ENCODE measurements around the gene OSCP1. TPM values are rescaled to one million over a fixed set of nuclear protein-coding genes. Genes with fewer than 3 reads are reported as not detected.

OSCP1 gene
- total RNA-seq, 1 experiment from 2014 or later: 3.2 TPM

GRCh38 chr1:36466370-36467026, 16.2 kb upstream of the OSCP1 start:
- Histone ChIP-seq H2AFZ (ENCODE audit: low read length) (no peak overlapping the region), H3K27me3 (ENCODE audit: insufficient read depth, low read length) (peaks cover 29% of the 10 kb centered on the region; the same call in 1 of the 2 replicates), H3K18ac (ENCODE audit: insufficient read length, low read depth, low read length) (no peak overlapping the region), H3K79me1 (ENCODE audit: insufficient read depth, low read depth, low read length, poor library complexity, severe bottlenecking) (no peaks in the 10 kb centered on the region), H4K8ac (replicated peaks; ENCODE audit: insufficient read length, low read depth, low read length) (no peak overlapping the region), H2BK5ac (ENCODE audit: insufficient read length, low read length) (no peak overlapping the region), H2AK5ac (ENCODE audit: insufficient read length, low read length) (no peak overlapping the region), H3K79me2 (ENCODE audit: insufficient read depth, low read length) (no peaks in the 10 kb centered on the region; the same call in 1 of the 2 replicates), H3K23me2 (ENCODE audit: insufficient read length, low read depth, low read length, poor library complexity, severe bottlenecking) (peaks cover 9% of the 10 kb centered on the region), H3K4me2 (ENCODE audit: insufficient read depth, insufficient read length, low read length) (no peak overlapping the region), H3K9ac (ENCODE audit: extremely low read depth, insufficient read length, low read length) (no peak overlapping the region), H3K4me1 (ENCODE audit: insufficient read depth, low read length) (no peaks in the 10 kb centered on the region), H2BK12ac (ENCODE audit: insufficient read length, low read depth, low read length) (no peak overlapping the region), H4K5ac (ENCODE audit: insufficient read length, low read depth, low read length) (no peak overlapping the region), H3K56ac (ENCODE audit: insufficient read length, low read depth, low read length) (no peak overlapping the region), H3K4ac (ENCODE audit: low read depth, low read length) (no peak overlapping the region), H3T11ph (ENCODE audit: low read length) (no peak overlapping the region), H2BK120ac (ENCODE audit: low read depth, low read length, poor library complexity, severe bottlenecking) (no peak overlapping the region), H4K91ac (ENCODE audit: insufficient read length, low read depth, low read length) (no peak overlapping the region), H4K20me1 (ENCODE audit: control insufficient read depth, insufficient read depth, insufficient read length) (no peaks in the 10 kb centered on the region), H3K27ac (ENCODE audit: insufficient read length, low read depth, low read length) (no peak overlapping the region), H2BK20ac (ENCODE audit: low read depth, low read length, poor library complexity, severe bottlenecking) (no peak overlapping the region), H3K14ac (ENCODE audit: insufficient read depth, low read length) (no peak overlapping the region), H3K23ac (ENCODE audit: insufficient read length, low read depth, low read length) (no peak overlapping the region), H2BK15ac (ENCODE audit: low read depth, low read length) (no peak overlapping the region), H3K9me3 (ENCODE audit: control insufficient read depth, low read depth, low read length) (no peaks in the 10 kb centered on the region)
- no CpG with 5 or more reads among the region's 12 CpGs for WGBS (ENCODE audit: extremely low coverage, insufficient read length, low lambda C conversion rate)
- Mint-ChIP-seq H3K36me3 (ENCODE audit: insufficient read depth in 1 of 3, low read depth in 3 of 3) (peaks cover 7 to 13% (median 10%) of the 10 kb centered on the region in 3 experiments), H3K4me3 (no peak overlapping the region), H3K27ac (no peak overlapping the region), H3K4me1 (peaks cover 17 to 25% of the 10 kb centered on the region in 2 experiments), H3K9me3 (no peaks in the 10 kb centered on the region), H3K27me3 (ENCODE audit: low read depth) (peaks cover 56% of the 10 kb centered on the region)
- TF ChIP-seq CTCF (conservative IDR thresholded peaks at IDR 0.05): no peak
- no peak for DNase-seq
